OCI-LY7 (cell line): ENCODE data around the gene CTSA. TPM values are rescaled to one million over a fixed set of nuclear protein-coding genes. Genes with fewer than 3 reads are reported as not detected.

ENCODE experiments used
- BruUV-seq: library from RNA; stranded (reverse); fragments of 400-500 nt; replicated peaks from 2 replicates; lab custom pipeline; 2021; lab: Mats Ljungman, UMichigan
- CTCF ChIA-PET: fragments of 300-600 bp; sonication (Branson Sonifier 250); formaldehyde crosslinking; loops from one replicate; lab custom pipeline; 2022; ENCODE audit warnings: antibody characterized with exemption; ENCODE audit not compliant: unreplicated experiment; lab: Charles Lee
- POLR2A ChIA-PET: fragments of 300-600 bp; sonication (Branson Sonifier 250); formaldehyde crosslinking; loops from one replicate; lab custom pipeline; 2022; ENCODE audit warnings: antibody characterized with exemption; lab: Charles Lee
- DNase-seq: peaks from one replicate; pipeline ENCODE4 v3.0.0-alpha.2; 2015; ENCODE audit warnings: low spot score
- H2AFZ ChIP-seq: fragments of 200-600 bp; sonication (generic), shearing (Covaris generic); 2 replicates; pipeline ENCODE4 v1.6.1; 2014; ENCODE audit warnings: mild to moderate bottlenecking, antibody characterized with exemption, low read length, moderate library complexity
- H3K27ac ChIP-seq: fragments of 200-600 bp; sonication (generic); 2 replicates; pipeline ENCODE4 v1.5.1; 2014; ENCODE audit warnings: mixed run types, low read depth, mild to moderate bottlenecking, moderate library complexity, low read length, inconsistent platforms; ENCODE audit not compliant: poor library complexity, severe bottlenecking
- H3K36me3 ChIP-seq: fragments of 200-600 bp; sonication (generic); 2 replicates; pipeline ENCODE4 v1.6.1; 2014; ENCODE audit warnings: mild to moderate bottlenecking, antibody characterized with exemption, low read length, moderate library complexity, mixed read lengths; ENCODE audit not compliant: insufficient read depth
- H3K4me1 ChIP-seq: fragments of 200-600 bp; sonication (generic); 2 replicates; pipeline ENCODE4 v1.5.1; 2014; ENCODE audit warnings: mild to moderate bottlenecking, low read length; ENCODE audit not compliant: insufficient read depth, poor library complexity, severe bottlenecking
- H3K4me2 ChIP-seq: fragments of 200-600 bp; sonication (generic); 2 replicates; pipeline ENCODE4 v1.6.1; 2014; ENCODE audit warnings: mild to moderate bottlenecking, low read length
- H3K4me3 ChIP-seq: fragments of 200-600 bp; sonication (generic); 2 replicates; pipeline ENCODE4 v1.5.1; 2014; ENCODE audit warnings: mild to moderate bottlenecking, low read depth, low read length; ENCODE audit not compliant: poor library complexity, severe bottlenecking
- H3K79me2 ChIP-seq: fragments of 200-600 bp; sonication (generic); 2 replicates; pipeline ENCODE4 v1.6.1; 2016; ENCODE audit warnings: low read depth, mild to moderate bottlenecking, low read length, moderate library complexity, mixed read lengths; ENCODE audit not compliant: insufficient read depth
- H3K9me2 ChIP-seq: fragments of 200-600 bp; sonication (generic); 2 replicates; pipeline ENCODE4 v1.6.1; 2016; ENCODE audit warnings: mild to moderate bottlenecking, low read length, mixed read lengths; ENCODE audit not compliant: insufficient read depth
- H3K9me3 ChIP-seq: fragments of 200-600 bp; sonication (generic); 2 replicates; pipeline ENCODE4 v1.6.1; 2014; ENCODE audit warnings: mild to moderate bottlenecking, mixed run types, low read length, mixed read lengths
- H4K20me1 ChIP-seq: fragments of 200-600 bp; sonication (generic); 2 replicates; pipeline ENCODE4 v1.6.1; 2014; ENCODE audit warnings: mild to moderate bottlenecking, antibody characterized with exemption, low read length, moderate library complexity, mixed read lengths; ENCODE audit not compliant: insufficient read depth
- EZH2phosphoT487 ChIP-seq: fragments of 200-600 bp; sonication (generic); IDR thresholded peaks from 2 replicates; pipeline ENCODE4 v1.6.1; 2018; ENCODE audit warnings: low read depth, borderline replicate concordance, mild to moderate bottlenecking, mixed run types, antibody characterized with exemption, low read length, moderate library complexity, mixed read lengths
- intact Hi-C: fragments of 100-400 bp; cut with micrococcal nuclease; formaldehyde crosslinking; loops from one replicate; pipeline ENCODE4 v1.10.0; 2022; ENCODE audit not compliant: unreplicated experiment
- total RNA-seq, 2 experiments: library from RNA; depleted of rRNA in 1 of 2; stranded (reverse); fragments of >200 nt in 1 of 2; shearing (Covaris generic) in 1 of 2; gene quantifications; 2 replicates each; pipeline ENCODE4 v1.2.3, GENCODE V29; 2014 to 2022
- TF ChIP-seq, protein P1 (sequence below): fragments of 200-600 bp; sonication (generic); conservative IDR thresholded peaks from 2 replicates; pipeline ENCODE4 v1.5.1; 2014; ENCODE audit warnings: mild to moderate bottlenecking, antibody characterized with exemption, low read length, moderate library complexity, mixed read lengths

The CTSA gene
- total RNA-seq, 2 experiments from 2014 or later: 27.1 to 36.4 TPM

DNA sequence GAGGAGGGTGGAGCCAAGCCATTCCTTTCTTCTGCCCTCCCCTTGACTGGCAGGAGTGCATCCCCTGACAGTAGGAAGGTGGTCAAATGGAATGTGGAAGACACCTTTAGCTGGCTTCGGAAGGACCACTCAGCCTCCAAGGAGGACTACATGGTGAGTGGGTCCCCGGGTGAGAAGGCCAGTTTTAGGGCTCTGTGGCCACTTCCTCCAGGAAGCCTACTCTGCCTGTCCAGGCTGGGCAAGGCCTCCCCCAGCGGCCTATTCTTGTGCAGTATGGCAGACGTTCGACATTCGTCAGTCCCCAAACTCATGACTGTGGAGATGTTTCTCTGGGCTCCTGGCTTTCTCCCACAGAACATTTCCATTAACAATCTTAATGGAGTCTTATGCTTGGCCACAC is 52.5 kb downstream of the CTSA start:
- no TSS peak for BruUV-seq
- peaks cover 91% of the 10 kb centered on the region for H3K36me3 ChIP-seq
- TF ChIP-seq EZH2phosphoT487: no peak
- TF ChIP-seq, protein P1, sequence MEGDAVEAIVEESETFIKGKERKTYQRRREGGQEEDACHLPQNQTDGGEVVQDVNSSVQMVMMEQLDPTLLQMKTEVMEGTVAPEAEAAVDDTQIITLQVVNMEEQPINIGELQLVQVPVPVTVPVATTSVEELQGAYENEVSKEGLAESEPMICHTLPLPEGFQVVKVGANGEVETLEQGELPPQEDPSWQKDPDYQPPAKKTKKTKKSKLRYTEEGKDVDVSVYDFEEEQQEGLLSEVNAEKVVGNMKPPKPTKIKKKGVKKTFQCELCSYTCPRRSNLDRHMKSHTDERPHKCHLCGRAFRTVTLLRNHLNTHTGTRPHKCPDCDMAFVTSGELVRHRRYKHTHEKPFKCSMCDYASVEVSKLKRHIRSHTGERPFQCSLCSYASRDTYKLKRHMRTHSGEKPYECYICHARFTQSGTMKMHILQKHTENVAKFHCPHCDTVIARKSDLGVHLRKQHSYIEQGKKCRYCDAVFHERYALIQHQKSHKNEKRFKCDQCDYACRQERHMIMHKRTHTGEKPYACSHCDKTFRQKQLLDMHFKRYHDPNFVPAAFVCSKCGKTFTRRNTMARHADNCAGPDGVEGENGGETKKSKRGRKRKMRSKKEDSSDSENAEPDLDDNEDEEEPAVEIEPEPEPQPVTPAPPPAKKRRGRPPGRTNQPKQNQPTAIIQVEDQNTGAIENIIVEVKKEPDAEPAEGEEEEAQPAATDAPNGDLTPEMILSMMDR: no peak
- H3K4me2 ChIP-seq: no peak overlapping the region
- H4K20me1 ChIP-seq: no peaks in the 10 kb centered on the region
- H3K79me2 ChIP-seq: no peaks in the 10 kb centered on the region
- no peaks in the 10 kb centered on the region for H3K4me1 ChIP-seq
- no peaks in the 10 kb centered on the region for H3K9me3 ChIP-seq
- no peak overlapping the region for H2AFZ ChIP-seq
- POLR2A ChIA-PET: no interaction called here
- CTCF ChIA-PET: no interaction called here
- no peak overlapping the region for H3K27ac ChIP-seq
- intact Hi-C loops: no loop called here
- no peaks in the 10 kb centered on the region for H3K9me2 ChIP-seq
- no peak overlapping the region for H3K4me3 ChIP-seq
- DNase-seq: no peak

DNA sequence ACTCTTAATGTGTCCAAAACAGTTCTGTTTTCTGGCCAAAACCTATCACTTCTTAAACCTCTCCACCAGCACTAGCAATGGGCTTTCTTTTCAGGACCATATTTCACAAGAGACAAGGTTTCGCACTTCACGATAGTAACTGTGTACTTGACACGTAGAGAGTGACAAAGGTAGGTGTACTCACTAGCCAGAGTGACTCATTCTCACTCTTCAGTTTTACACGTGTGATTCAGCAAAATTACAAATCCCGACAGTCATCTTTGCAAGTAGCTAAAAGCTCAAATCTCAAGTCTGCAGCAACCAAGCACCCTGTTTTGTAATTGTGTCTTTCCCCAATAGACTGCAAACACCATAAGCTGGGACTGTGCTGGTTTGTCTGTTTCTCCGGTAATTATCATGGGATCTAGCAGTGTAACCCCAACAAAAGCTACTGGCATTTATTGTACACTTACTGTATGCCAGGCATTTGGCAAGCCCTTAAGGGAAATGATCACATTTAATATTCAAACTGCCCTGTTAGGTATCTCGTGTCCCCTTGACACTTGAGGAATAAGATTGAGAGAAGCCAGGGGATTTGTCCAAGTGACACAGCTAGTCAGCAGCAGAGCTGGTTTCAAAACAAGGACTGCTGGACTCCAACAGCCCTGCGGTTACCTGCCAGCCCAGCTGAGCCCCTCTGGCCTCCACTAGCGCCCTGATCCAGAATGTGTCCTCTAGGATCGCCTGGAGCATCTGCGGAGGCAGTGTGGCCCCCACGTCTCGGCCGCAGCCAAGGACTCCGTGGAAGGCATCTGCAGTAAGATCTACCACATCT is 53.2 kb downstream of the CTSA start:
- Histone ChIP-seq H3K27ac (no peak overlapping the region), H2AFZ (no peak overlapping the region), H3K9me2 (no peaks in the 10 kb centered on the region), H3K36me3 (peaks cover 91% of the 10 kb centered on the region), H3K9me3 (no peaks in the 10 kb centered on the region), H3K4me3 (no peak overlapping the region), H3K4me2 (no peak overlapping the region), H3K4me1 (no peaks in the 10 kb centered on the region), H4K20me1 (no peaks in the 10 kb centered on the region), H3K79me2 (no peaks in the 10 kb centered on the region)
- DNase-seq: no peak
- ChIA-PET POLR2A (no interaction called here), CTCF (no interaction called here)
- BruUV-seq: no TSS peak
- intact Hi-C loops: no loop called here
- TF ChIP-seq, protein P1: no peak
- no peak for TF ChIP-seq EZH2phosphoT487

DNA sequence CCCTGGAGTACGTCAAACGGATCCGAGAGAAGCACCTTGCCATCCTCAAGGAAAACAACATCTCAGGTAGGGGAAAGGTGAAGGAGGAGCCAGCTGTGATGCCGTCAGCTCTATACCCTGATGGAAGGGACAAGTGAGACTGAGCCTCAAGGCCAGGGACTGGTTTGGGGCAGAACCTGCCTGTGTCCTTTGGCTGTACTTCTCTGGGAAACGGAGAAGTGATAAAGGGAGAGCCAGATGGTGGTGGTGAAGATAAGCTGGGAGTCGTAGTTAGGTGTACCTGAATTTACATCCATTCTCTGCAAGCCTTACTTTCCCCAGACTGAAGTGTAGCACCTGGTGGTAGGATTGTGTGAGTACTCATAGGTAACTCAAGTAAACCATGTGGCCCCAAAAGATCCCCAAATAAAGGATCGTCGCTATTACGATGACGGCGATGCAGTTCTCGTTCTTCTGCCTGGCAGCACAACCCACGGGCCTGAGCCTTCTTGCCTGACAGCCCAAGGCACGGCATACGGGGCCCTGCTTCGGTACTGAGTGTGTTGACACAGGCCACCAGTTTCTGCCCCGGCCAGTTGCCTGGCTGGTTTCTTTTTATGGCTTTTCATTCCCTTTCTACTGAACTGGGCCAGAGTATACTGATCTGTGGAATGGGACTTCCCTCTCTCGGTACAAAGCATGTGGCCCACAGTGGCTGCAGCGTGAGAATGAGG is 54.0 kb downstream of the CTSA start:
- Histone ChIP-seq H3K9me2 (no peaks in the 10 kb centered on the region), H2AFZ (no peak overlapping the region), H3K36me3 (peaks cover 91% of the 10 kb centered on the region), H3K79me2 (no peaks in the 10 kb centered on the region), H3K9me3 (no peaks in the 10 kb centered on the region), H3K4me2 (no peak overlapping the region), H3K4me3 (no peak overlapping the region), H4K20me1 (no peaks in the 10 kb centered on the region), H3K27ac (no peak overlapping the region), H3K4me1 (no peaks in the 10 kb centered on the region)
- DNase-seq: no peak
- no TSS peak for BruUV-seq
- ChIA-PET POLR2A (no interaction called here), CTCF (no interaction called here)
- TF ChIP-seq EZH2phosphoT487: no peak
- TF ChIP-seq, protein P1: no peak
- intact Hi-C loops: no loop called here
